ENCODE results near the gene C16orf96.

DNA sequence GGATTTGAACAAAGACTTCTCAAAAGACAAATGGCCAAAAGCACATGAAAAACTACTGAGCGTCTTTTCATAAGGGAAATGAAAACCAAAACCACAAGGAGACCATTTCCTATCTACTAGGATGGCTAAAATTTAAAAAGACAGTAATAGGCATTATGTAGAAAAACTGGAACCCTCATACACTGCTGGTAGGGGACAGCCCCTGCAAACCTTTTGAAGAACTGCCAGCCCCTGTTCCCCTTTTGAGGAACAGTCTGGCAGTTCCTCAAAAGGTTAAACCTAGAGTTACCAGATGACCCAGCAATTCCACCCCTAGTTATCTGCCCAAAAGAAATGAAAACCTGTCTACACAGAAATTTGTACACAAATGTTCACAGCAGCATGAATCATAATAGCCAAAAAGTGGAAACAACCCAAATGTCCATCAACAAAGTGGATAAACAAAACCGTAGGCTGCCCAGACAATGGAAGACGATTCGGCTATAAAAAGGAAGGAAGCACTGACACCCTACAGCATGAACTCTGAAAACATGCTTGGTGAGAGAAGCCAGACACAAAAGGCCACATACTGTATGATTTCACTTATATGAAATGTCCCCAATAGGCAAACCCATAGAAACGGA is 40.4 kb upstream of the C16orf96 start:
- TF ChIP-seq CTCF (IDR thresholded peaks at IDR 0.05) (no peak), POLR2A (IDR thresholded peaks at IDR 0.05) (no peak), POLR2AphosphoS5 (IDR thresholded peaks at IDR 0.05; ENCODE audit: insufficient read depth in 1 of 2, low read depth in 1 of 2) (no peak)

Measured in vagina (tissue), 2 donors.